Measurements from ENCODE around the gene ZMYND12.

ZMYND12 gene

DNA sequence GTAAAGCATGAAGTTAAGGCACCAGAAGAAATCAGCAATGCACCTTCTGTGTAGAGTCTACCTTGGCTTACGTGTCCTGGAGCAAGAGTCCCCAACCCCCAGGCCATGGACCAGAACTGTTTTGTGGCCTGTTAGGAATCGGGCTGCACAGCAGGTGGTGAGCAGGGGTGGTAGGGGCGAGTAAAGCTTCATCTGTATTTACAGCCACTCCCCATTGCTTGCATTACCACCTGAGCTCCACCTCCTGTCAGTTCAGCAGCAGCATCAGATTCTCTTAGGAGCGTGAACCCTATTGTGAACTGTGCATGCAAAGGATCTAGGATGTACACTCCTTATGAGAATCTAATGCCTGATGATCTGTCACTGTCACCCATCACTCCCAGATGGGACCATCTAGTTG, 21.5 kb downstream of the ZMYND12 start:
- no peak for DNase-seq

- DNase-seq = no peak
Measured at GRCh38 chr1:42433369-42433768, 22.5 kb downstream of the ZMYND12 start.

GRCh38 chr1:42432714-42433113, 23.1 kb downstream of the ZMYND12 start:
- no peak for DNase-seq

GRCh38 chr1:42431514-42431913, 24.3 kb downstream of the ZMYND12 start:
- DNase-seq = no peak

GRCh38 chr1:42430286-42431135, 25.3 kb downstream of the ZMYND12 start:
- DNase-seq = no peak

GRCh38 chr1:42429603-42430002, 26.2 kb downstream of the ZMYND12 start:
- no peak for DNase-seq

- DNase-seq = no peak
Measured at GRCh38 chr1:42427240-42427639, 28.6 kb downstream of the ZMYND12 start.

DNA sequence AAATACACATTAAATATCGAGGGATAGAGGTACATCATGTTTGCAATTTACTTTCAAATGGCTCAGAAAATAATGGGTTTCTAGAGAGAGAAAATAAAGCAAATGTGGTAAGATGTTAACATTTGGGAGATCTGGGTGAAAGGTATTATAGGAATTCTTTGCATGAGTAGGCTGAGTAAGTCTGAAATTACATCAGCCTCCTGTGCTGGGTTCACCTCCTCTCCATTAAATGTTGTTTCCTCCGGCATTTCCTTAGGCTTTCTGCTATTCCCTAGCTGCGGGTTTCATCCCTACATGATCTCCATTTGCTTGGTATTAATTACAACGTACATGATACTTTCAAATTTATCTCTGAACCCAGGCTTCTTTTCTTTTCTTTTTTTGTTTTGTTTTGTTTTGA, 31.6 kb downstream of the ZMYND12 start:
- DNase-seq = no peak

DNA sequence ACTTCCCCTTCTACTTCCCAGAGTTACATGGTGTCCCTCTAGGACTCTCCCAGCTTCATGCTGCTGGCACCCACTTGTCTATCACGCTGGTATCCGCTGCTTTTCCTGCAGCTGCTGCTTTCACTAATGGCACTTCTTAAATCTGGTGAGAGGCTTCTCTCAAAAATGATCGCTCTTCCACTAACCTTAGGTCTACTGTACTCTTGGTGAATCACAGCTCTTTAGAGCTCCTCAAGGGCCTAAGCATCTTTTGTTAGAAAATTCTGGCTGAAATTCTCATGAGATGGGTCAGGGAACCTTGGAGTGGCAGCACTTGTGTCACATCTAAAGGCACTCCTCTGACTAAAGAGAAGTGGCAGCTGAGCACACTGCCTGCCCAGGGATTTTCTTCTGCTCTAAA, 32.1 kb downstream of the ZMYND12 start:
- DNase-seq = no peak

DNA sequence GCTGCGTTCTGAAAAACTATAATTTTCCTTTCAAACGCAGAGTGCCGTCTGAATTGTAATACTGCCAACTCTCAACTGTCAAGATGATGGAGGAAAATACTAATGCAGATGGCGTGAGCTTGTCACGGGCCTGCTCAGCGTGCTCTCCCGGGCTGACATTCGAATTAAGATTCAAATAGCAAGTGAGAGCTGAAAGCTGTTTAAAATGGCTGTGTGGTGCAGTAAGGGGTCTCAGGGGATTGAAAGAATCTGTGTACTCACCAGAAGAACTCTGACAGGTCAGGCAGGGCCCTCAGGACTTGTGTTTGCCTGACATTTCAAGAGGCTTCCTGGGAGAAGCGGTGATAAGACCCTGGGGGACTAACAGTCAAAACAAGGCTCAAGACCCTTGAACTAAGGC, 33.1 kb downstream of the ZMYND12 start:
- no peak for DNase-seq

DNA sequence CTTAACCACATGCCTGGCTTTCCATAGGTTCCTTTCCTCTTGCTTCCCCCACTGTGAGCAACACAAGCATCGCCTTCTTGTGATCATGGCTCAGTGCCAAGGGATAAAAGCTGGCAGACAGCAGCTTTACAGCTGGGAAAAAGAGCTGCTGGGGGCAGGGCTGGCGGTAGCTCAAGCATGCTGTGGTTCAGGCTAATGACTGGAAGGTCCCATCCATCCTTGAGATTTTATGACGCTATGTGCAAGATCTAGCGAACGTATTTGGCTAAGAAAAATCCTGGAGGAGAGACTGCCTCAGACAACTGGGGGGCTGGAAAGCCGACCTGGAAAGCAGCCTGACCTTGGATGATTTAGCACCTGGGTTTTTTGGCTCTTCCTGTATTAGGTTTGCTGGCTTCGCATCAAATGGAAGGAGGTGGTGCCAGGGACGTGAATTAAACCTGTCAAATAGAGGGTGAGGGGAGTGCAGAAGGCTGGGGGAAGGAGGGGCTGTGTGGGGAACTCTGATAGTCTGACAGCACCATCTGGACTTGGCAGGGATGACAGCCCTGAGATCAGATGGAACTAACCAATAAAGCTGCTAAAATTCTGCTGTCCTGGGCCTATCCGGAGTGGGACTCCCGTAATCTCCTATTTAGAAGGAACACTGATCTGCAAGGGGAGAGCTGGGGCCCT, 34.8 kb downstream of the ZMYND12 start:
- no peak for DNase-seq

GRCh38 chr1:42420121-42420520, 35.7 kb downstream of the ZMYND12 start:
- no peak for DNase-seq

DNA sequence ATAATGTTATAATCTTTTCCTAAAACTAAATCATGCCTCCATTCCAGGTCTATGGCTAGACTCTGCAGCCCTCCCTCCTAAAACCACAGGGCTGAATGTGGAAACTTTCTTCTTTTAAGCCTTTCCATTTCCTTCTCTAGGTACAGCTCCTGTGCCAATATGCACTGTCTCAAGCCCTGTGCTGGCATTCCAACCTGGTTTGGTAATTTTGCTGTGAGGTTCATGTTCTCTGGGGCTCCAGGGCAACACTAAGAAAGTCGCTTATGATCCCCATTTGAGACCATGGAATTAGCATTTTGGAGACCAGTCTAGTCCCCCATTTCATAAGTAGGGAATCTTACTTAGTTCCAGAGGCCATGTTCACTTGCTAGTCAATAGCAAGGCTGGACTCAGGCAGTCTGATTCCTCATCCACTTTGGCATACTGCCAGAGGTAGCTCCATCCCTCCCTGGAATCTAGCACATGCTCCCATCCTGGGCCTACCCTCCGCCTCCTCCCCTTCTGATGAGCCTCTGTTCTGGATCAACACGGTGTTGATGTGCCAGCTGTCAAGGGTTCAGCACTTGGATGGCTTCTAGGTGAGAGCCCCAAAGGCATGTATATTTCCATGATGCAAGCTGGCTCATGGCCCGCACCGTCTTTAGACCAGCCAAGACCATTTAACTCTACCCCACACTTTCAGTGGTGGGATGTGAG, 36.5 kb downstream of the ZMYND12 start:
- no peak for DNase-seq

- no peak for DNase-seq
Measured at GRCh38 chr1:42418516-42418915, 37.3 kb downstream of the ZMYND12 start.

- no peak for DNase-seq
Measured at GRCh38 chr1:42417166-42417565, 38.7 kb downstream of the ZMYND12 start.

DNA sequence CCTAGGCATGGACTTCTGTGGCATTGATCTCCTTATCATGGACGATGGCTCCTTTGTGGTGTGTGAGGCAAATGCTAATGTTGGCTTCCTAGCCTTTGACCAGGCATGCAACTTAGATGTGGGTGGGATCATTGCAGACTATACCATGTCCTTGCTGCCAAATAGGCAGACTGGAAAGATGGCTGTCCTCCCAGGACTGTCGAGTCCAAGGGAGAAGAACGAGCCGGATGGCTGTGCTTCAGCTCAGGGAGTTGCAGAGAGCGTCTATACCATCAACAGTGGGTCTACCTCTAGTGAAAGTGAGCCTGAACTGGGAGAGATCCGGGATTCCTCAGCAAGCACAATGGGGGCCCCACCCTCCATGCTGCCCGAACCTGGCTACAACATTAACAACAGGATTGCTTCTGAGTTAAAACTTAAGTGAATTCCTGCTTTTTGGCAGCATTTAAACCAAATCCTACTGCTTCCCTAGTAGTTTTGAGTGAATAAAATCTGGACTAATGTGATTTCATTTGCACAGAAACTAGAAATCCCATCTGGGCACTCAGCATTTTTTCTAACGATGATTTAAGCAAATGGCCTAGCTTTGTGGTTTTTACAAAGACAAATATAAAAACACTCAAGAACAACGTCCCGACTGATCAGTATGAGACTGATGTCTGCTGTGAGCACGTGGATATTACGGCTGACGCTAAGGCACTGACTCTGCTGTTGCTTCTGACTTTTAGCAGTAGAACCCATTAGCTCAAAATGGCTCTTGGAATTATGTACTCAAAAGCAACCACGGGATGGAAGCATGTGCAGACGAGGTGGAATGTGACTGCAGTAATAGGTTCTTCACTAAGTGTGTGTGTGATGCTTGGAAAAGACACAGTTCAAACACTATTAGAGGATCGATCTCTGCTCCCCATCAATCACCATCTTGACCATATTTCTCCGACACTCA, 41.0 kb downstream of the ZMYND12 start:
- no peak for DNase-seq

- no peak for DNase-seq
Measured at GRCh38 chr1:42403880-42404400, 51.9 kb downstream of the ZMYND12 start.

- no peak for DNase-seq
Measured at GRCh38 chr1:42399315-42400100, 56.3 kb downstream of the ZMYND12 start.

DNA sequence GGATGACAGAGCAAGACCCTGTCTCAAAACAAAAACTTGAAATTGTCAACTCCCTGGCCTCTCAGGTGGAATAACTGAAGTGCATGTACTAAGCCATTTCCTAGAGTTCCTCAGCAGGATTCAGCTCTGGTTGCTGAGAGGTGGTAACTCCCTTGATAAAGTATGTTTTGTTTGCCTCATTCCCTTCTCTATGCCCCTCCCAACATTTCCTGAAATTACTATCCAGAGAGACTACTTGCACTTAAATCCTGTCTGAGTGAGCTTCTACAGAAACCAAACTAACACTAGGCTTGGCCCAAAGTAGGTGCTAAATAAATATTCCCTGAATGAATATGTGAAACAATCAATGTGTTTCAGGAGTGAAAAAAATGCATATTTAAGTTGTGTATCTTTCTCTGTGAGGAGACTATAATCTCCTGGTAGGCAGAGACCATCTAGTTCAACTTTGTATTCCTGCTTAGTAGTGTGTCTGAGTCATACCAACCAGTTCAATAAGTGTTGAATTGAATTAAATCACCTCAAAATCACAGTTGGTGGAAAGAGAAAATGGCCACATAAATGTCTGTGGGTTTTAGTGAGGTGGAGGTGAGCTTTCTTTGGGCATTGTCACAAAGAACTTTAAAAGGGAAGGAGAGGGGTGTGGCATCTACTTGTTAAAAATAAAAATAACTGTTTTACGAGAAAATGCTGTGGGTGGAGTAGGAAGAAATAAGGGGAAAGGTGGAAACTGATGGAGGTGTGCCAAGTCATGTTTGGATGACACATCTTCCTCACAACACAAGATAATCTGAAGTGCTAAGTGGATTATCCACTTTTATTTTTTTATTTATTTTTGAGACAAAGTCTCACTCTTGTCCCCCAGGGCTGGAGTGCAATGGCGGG, 62.6 kb downstream of the ZMYND12 start:
- DNase-seq = no peak

GRCh38 chr1:42392255-42392654, 63.6 kb downstream of the ZMYND12 start:
- DNase-seq = no peak

DNA sequence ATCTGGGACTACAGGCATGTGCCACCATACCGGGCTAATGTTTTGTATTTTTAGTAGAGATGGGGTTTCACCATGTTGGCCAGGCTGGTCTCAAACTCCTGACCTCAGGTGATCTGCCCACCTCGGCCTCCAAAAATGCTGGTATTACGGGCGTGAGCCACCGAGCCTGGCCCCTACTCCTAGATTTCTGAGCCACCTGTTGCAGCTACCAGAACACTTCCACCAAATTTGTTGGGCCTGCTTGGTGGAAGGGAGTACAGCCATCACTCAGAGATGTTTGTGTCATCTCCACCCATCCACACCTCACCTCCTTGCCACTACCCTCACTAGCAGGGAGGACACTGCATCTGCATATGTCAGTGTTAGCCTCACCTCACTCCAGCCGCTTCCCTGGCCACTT, 69.8 kb downstream of the ZMYND12 start:
- no peak for DNase-seq
